Tibial nerve (tissue), 3 donors: Measurements from ENCODE around the gene FMN1.

Experiments used
- POLR2A ChIP-seq, 2 donors: fragments of 450-650 bp; IDR thresholded peaks; one replicate each; pipeline ENCODE4 v1.6.1; 2017; ENCODE audit warnings: antibody characterized with exemption in 2 of 2, mild to moderate bottlenecking in 2 of 2, moderate library complexity in 2 of 2
- TF ChIP-seq, protein P1 (sequence below), 5 experiments: fragments of 200-600 bp in 3 of 5; fragments of 450-650 bp in 2 of 5; sonication (generic) in 3 of 5; IDR thresholded peaks; one replicate each; pipeline ENCODE4 v1.5.1; 2016 to 2019; ENCODE audit warnings: antibody characterized with exemption in 5 of 5, mild to moderate bottlenecking in 3 of 5, moderate library complexity in 2 of 5

DNA sequence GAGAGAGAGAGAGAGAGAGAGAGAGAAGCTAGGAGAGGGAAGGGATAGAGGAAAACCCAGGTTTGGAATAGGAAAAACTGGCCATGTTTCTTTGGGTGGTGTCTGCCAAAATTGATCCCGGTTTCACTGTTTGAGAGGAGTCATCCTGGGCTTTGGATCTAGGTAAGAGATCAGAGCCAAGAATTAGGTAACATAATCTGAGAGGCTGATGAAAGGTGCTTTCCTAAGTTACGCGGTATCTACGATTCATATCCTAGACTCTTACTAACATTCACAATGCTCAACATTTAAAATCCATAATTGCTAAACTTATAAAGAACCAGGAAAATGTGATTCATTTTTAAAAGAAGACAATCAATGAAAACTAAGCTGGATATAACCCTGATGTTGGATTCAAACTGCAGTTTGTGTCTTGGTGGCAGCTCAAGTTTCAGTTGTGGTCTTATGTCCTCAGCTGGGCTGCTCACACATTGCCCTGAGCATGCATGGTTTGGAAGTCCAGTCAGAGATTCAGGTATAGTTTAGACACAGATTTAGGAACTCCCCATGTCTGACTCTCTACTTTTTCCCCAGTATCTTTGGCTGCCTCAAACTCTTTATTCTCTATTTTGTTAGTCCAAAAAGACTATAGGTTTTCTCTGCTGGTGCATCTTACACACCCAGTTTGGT lies 42.5 kb upstream of the FMN1 start:
- TF ChIP-seq, protein P1, sequence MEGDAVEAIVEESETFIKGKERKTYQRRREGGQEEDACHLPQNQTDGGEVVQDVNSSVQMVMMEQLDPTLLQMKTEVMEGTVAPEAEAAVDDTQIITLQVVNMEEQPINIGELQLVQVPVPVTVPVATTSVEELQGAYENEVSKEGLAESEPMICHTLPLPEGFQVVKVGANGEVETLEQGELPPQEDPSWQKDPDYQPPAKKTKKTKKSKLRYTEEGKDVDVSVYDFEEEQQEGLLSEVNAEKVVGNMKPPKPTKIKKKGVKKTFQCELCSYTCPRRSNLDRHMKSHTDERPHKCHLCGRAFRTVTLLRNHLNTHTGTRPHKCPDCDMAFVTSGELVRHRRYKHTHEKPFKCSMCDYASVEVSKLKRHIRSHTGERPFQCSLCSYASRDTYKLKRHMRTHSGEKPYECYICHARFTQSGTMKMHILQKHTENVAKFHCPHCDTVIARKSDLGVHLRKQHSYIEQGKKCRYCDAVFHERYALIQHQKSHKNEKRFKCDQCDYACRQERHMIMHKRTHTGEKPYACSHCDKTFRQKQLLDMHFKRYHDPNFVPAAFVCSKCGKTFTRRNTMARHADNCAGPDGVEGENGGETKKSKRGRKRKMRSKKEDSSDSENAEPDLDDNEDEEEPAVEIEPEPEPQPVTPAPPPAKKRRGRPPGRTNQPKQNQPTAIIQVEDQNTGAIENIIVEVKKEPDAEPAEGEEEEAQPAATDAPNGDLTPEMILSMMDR (IDR thresholded peaks at IDR 0.05), result no peak
- no peak for TF ChIP-seq POLR2A (IDR thresholded peaks at IDR 0.05)
